Activated T-helper 2 cell treated with anti-CD3 and anti-CD28 coated beads, Interferon-gamma antibody, Interleukin-2, Interleukin-4, amounts not matched to agents 10 μg/mL and 5 μg/mL and 100 μg/mL, durations not matched to agents 14 hours and 24 hours and 36 hours (primary cell): Measurements from ENCODE around the gene ZNF655. TPM values are rescaled to one million over a fixed set of nuclear protein-coding genes. Genes with fewer than 3 reads are reported as not detected.
"Not testable (repeated sequence)": the region's sequence is repeated elsewhere in the genome, so short reads cannot be mapped to it uniquely, and the experiment has no call there.

Source experiments
- DNase-seq: peaks from one replicate; pipeline ENCODE4 v3.0.0; 2021; ENCODE audit warnings: low spot score
- H3K27ac Mint-ChIP-seq: one replicate; pipeline ENCODE4 v1.8.0; 2021; ENCODE audit warnings: mixed read lengths
- H3K27me3 Mint-ChIP-seq: one replicate; pipeline ENCODE4 v1.8.0; 2021; ENCODE audit warnings: low read depth, mixed read lengths
- H3K36me3 Mint-ChIP-seq: one replicate; pipeline ENCODE4 v1.8.0; 2021; ENCODE audit warnings: low read depth, mixed read lengths
- H3K4me1 Mint-ChIP-seq: one replicate; pipeline ENCODE4 v1.8.0; 2021; ENCODE audit warnings: low read depth, mixed read lengths
- H3K4me3 Mint-ChIP-seq: one replicate; pipeline ENCODE4 v1.8.0; 2021; ENCODE audit warnings: low read depth, mild to moderate bottlenecking, moderate library complexity, mixed read lengths
- H3K9me3 Mint-ChIP-seq: one replicate; pipeline ENCODE4 v1.8.0; 2021; ENCODE audit warnings: mixed read lengths
- intact Hi-C: fragments of 100-400 bp; cut with micrococcal nuclease; formaldehyde crosslinking; loops from one replicate; pipeline ENCODE4 v1.15.1; 2023
- total RNA-seq: library from RNA; stranded (reverse); gene quantifications from 2 replicates; pipeline ENCODE4 v1.2.3, GENCODE V29; 2022

ZNF655 gene, protein sequence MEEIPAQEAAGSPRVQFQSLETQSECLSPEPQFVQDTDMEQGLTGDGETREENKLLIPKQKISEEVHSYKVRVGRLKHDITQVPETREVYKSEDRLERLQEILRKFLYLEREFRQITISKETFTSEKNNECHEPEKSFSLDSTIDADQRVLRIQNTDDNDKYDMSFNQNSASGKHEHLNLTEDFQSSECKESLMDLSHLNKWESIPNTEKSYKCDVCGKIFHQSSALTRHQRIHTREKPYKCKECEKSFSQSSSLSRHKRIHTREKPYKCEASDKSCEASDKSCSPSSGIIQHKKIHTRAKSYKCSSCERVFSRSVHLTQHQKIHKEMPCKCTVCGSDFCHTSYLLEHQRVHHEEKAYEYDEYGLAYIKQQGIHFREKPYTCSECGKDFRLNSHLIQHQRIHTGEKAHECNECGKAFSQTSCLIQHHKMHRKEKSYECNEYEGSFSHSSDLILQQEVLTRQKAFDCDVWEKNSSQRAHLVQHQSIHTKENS
- 68.3 and 72.8 TPM in 2 replicates for total RNA-seq

DNA sequence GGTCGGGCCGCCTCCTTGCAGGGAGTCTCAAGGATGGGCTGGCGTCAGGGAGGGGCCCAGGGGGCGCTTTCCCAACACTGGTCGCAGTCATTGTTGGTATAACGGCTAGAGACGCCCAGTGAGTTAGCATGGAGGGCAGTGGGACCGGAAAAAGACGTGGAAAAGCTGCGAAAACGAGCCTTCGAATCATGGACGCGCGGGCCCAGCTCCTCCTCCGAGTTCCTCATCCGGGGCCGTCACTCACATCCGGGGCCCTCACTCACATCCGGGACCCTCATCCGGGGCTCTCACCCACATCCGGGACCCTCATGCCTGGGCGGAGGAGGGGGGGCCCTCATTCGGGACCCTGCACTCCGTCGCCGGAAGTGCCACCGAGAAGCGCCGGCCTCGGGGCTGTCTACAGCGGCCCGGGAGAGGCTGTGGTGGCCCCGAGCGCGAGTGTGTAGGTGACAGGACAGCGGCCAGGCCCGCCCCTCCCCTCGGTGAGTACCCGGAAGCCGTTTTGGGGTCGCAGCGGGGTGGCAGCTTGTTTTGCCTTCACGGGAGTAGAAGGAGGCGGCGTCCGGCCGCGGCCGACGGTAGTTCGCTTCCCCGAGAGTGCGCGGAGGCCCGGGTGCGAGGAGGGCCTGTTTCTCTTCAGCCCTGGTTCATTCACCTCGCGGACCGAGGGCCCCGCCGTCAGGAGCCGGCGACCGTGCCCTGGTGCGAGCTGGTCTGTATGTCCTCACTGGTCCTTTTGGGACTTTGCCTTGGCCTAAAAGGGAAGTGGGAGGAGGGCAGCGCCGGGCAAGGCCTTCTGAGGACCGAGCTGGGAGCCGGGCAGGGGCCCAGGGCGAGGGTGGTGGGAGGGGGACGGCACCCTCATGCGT is at the start of gene ZNF655:
Gene ZNF655, plus strand, starts transcription at position 337 of the 869 bp plus-strand sequence. CDS start 1,918 bp downstream, outside the sequence.
- intact Hi-C loops = loop anchor here (2.0 kb wide), 1 partner anchor 58 kb away; the partner anchor contains the start of gene ZSCAN25
- Mint-ChIP-seq H3K4me3 (peak within 1 kb of the TSS; percentile 100), H3K36me3 (peaks cover 71% of the 10 kb centered on the region), H3K9me3 (no peaks in the 10 kb centered on the region), H3K27me3 (no peaks in the 10 kb centered on the region), H3K27ac (peak within 1 kb of the TSS; percentile 98), H3K4me1 (peaks cover 37% of the 10 kb centered on the region)
- peak; percentile 87 for DNase-seq

DNA sequence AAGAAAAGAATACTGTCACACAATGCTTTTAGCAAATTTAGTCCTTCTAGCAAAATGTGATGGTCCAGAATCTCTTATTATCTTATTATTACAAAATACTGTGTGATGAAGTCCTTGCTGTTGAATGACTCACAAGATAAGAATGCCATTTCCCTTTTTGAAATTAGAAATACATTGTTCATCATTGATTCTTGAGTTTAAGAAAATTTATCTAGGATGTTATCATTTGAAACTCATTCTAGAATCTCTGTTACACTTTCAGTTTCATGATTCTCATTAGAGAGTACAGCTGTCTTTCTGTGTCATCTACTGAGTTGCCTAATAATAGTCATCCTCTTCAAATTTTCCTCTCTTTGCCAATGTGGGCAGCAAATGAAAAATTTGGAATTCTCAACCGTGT is 44.4 kb upstream of the ZNF655 start:
- Mint-ChIP-seq H3K4me3 (no peak overlapping the region), H3K27me3 (no peaks in the 10 kb centered on the region), H3K36me3 (peaks cover 51% of the 10 kb centered on the region), H3K9me3 (no peaks in the 10 kb centered on the region), H3K27ac (no peak overlapping the region), H3K4me1 (peaks cover 8% of the 10 kb centered on the region)
- no peak for DNase-seq
- intact Hi-C loops = no loop called here

DNA sequence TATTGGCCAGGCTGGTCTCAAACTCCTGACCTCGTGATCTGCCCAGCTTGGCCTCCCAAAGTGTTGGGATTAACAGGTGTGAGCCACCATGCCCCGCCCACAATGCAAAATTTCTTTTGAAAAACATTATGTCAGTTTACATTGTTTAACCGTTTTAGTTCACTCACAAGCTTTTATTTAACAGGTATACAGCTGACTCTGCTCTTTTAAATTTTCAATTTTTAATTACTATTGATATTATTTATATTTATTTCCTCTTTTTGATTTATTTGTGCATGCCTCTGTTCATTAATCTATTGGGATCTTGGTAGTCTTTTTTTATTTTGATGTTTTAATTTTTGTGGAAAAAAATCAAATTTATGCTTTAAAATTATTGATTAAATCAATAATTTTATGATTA is 37.0 kb upstream of the ZNF655 start:
- Mint-ChIP-seq H3K27me3 (no peaks in the 10 kb centered on the region), H3K9me3 (peaks cover 9% of the 10 kb centered on the region), H3K27ac (no peak overlapping the region), H3K4me3 (no peak overlapping the region), H3K36me3 (peaks cover 59% of the 10 kb centered on the region), H3K4me1 (no peaks in the 10 kb centered on the region)
- intact Hi-C loops = no loop called here
- DNase-seq = no peak

DNA sequence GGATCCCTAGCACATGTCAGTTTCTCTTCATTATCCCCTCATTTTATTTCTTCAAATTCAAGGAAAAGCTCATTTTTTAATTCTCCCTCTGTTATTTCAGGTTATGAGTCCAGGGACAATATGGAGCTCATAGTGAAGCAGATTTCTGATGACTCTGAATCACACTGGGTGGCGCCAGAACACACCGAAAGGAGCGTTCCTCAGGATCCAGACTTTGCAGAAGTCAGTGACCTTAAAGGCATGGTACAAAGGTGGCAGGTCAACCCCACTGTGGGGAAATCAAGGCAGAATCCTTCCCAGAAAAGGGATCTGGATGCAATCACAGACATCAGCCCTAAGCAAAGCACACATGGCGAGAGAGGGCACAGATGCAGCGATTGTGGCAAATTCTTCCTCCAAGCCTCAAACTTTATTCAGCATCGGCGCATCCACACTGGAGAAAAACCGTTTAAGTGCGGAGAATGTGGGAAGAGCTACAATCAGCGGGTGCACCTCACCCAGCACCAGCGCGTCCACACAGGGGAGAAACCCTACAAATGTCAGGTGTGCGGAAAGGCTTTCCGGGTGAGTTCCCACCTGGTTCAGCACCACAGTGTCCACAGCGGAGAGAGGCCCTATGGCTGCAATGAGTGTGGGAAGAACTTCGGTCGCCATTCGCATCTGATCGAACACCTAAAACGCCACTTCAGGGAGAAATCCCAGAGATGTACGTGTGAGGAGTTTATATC is 32.6 kb upstream of the ZNF655 start:
- Mint-ChIP-seq H3K27ac (no peak overlapping the region), H3K27me3 (no peaks in the 10 kb centered on the region), H3K4me1 (no peaks in the 10 kb centered on the region), H3K4me3 (no peak overlapping the region), H3K9me3 (peaks cover 41% of the 10 kb centered on the region), H3K36me3 (peaks cover 75% of the 10 kb centered on the region)
- no peak for DNase-seq
- intact Hi-C loops = no loop called here

DNA sequence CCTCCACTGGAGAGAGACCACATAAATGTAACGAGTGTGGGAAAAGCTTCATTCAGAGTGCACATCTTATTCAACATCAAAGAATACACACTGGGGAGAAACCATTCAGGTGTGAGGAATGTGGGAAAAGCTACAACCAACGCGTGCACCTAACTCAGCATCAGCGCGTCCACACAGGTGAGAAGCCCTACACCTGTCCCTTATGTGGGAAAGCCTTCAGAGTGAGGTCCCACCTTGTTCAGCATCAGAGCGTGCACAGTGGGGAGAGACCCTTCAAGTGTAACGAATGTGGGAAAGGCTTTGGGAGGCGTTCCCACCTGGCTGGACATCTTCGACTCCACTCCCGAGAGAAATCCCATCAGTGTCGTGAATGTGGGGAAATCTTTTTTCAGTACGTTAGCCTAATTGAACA is 27.1 kb upstream of the ZNF655 start:
- peaks cover 81% of the 10 kb centered on the region for H3K36me3 Mint-ChIP-seq
- peaks cover 76% of the 10 kb centered on the region for H3K9me3 Mint-ChIP-seq
- no peaks in the 10 kb centered on the region for H3K4me1 Mint-ChIP-seq
- H3K4me3 Mint-ChIP-seq = no peak overlapping the region
- no peak overlapping the region for H3K27ac Mint-ChIP-seq
- intact Hi-C loops = no loop called here
- H3K27me3 Mint-ChIP-seq = no peaks in the 10 kb centered on the region
- no peak for DNase-seq

DNA sequence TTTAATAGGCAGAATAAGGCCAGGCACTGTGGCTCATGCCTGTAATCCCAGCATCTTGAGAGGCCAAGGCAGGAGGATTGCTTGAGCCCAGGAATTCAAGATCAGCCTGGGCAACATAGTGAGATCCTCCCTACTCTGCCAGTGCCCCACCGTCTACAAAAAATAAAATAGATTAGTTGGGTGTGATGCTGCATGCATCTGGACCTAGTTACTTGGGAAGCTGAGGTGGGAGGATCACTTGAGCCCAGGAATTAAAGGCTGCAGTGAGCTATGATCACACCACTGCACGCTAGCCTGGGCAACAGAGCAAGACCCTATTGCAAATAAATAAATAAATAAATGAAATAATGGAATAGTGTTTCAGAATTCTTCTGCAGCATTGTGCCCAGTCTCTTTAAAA is 22.8 kb upstream of the ZNF655 start:
- H3K27me3 Mint-ChIP-seq = no peaks in the 10 kb centered on the region
- DNase-seq = no peak
- no peaks in the 10 kb centered on the region for H3K4me1 Mint-ChIP-seq
- intact Hi-C loops = no loop called here
- no peak overlapping the region for H3K27ac Mint-ChIP-seq
- H3K9me3 Mint-ChIP-seq = peaks cover 68% of the 10 kb centered on the region
- peaks cover 39% of the 10 kb centered on the region for H3K36me3 Mint-ChIP-seq
- H3K4me3 Mint-ChIP-seq = no peak overlapping the region

DNA sequence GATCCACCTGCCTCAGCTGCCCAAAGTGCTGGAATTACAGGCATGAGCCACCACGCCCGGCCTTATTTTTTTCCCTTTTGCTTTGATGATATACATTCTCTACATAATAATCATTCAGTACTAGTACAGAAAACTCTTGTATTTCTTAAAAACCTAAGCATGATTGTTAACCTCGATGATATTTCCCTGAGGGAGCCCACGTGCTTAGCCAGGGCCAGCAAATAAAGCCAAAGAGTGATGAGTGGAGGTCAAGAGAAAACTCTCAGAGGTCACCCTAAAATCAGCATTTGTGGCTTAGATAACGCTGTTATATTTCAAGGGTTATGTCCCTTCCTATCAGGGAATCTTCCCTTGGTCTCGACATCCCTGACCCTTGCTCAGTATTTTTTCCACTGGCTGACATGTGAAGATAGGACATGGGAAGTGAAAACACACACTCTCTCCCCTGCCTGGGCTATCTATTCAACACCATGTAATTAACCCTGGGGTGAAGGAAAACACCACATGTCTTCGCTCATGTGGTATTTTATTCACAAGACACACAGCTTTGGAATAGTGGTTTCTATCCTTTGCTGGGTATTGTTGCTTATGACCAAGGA is 19.1 kb upstream of the ZNF655 start:
- Mint-ChIP-seq H3K9me3 (peaks cover 54% of the 10 kb centered on the region), H3K4me3 (no peak overlapping the region)

DNA sequence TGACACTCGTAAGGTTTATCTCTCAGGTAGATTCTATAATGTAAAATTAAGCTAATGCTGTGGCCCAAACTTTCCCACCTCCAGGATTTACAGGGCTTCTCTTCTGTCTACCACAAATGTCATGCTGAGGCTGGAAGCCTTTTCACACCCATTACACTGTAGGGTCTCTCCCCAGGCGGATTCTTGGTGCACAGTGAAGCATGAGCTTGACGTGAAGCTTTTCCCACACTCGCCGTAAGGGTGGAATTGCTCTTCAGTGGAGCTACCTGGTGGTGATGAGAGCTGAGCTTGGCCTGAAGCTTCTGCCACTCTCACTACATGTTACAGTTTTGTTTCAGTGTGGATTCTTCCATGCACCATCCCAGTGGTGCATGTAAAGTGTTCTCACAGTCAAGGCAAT is 17.9 kb upstream of the ZNF655 start:
- H3K36me3 Mint-ChIP-seq = peaks cover 15% of the 10 kb centered on the region
- no peaks in the 10 kb centered on the region for H3K4me1 Mint-ChIP-seq
- no peaks in the 10 kb centered on the region for H3K27me3 Mint-ChIP-seq
- no peak for DNase-seq
- no peak overlapping the region for H3K4me3 Mint-ChIP-seq
- H3K27ac Mint-ChIP-seq = no peak overlapping the region
- intact Hi-C loops = no loop called here
- H3K9me3 Mint-ChIP-seq = peaks cover 53% of the 10 kb centered on the region

More for the DNA sequence above, 19.1 kb upstream of the ZNF655 start:
- H3K27ac Mint-ChIP-seq = no peak overlapping the region
- intact Hi-C loops = no loop called here
- DNase-seq = no peak
- H3K4me1 Mint-ChIP-seq = no peaks in the 10 kb centered on the region
- H3K27me3 Mint-ChIP-seq = no peaks in the 10 kb centered on the region
- H3K36me3 Mint-ChIP-seq = peaks cover 16% of the 10 kb centered on the region

DNA sequence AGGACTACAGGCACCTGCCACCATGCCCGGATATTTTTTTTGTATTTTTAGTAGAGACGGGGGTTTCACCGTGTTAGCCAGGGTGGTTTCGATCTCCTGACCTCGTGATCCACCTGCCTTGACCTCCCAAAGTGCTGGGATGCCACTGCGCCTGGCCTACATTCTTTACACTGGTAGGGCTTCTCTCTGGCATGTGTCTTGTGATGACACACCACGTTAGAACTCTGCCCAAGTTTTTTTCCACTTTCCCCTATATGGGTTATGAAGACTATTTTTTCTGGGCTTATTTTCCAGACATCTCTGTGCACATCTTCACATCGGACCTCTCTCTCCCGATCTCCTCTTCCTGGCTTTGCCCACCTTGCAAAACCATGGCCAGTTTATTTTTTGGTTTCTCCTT is 17.2 kb upstream of the ZNF655 start:
- no peak overlapping the region for H3K4me3 Mint-ChIP-seq
- peaks cover 48% of the 10 kb centered on the region for H3K9me3 Mint-ChIP-seq
- DNase-seq = no peak
- intact Hi-C loops = no loop called here
- H3K27me3 Mint-ChIP-seq = no peaks in the 10 kb centered on the region
- no peak overlapping the region for H3K27ac Mint-ChIP-seq
- H3K4me1 Mint-ChIP-seq = no peaks in the 10 kb centered on the region
- H3K36me3 Mint-ChIP-seq = peaks cover 15% of the 10 kb centered on the region

DNA sequence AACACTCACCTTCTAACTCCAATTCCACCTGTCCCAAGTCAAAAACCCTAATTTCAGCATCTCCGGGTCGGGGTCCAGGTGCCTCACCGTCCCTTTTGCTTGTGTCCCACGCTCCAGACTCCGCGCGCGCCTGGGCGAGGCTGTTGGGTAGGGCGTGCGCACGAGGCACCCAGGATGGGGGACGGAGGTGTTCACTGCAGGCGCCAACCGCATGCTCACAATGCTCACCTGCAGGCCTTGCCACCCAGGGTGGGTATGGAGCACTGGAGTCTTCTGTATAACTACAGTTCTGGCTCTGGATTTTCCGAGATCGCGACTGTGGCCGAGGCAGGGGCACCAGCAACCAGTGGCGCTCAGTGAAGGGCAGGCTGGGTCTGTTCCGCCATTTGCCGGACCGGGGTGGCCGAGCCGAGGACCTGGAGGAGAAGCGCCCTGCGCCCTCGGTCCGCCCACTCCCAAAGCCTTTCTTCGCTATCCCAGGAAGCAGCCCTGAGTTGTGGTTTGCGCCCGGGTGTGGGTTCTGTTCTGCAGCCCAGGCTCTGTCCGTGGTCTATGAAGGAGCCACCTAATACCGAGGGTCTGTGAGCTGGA is 15.3 kb upstream of the ZNF655 start:
- Mint-ChIP-seq H3K9me3 (peaks cover 49% of the 10 kb centered on the region), H3K4me3 (no peak overlapping the region), H3K4me1 (no peaks in the 10 kb centered on the region), H3K27ac (no peak overlapping the region), H3K36me3 (peaks cover 33% of the 10 kb centered on the region), H3K27me3 (no peaks in the 10 kb centered on the region)
- DNase-seq = no peak
- intact Hi-C loops = no loop called here

DNA sequence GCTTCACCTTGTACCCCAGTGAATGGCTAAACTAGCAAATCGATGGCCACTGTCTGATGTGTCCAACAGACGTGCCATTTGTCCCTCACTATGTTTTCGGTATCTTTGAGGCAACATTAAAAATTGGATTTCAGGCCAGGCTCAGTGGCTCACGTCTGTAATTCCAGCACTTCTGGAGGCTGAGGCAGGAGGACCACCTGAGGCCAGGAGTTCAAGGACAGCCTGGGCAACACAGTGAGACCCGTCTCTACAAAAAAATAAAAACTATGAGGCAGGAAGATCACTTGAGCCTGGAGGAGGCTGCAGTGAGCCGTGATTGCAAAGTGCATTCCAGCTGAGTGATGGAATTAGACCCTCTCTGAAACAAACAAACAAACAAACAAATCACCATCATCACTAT is 14.5 kb upstream of the ZNF655 start:
- peaks cover 40% of the 10 kb centered on the region for H3K36me3 Mint-ChIP-seq
- no peaks in the 10 kb centered on the region for H3K4me1 Mint-ChIP-seq
- H3K27ac Mint-ChIP-seq = no peak overlapping the region
- no peaks in the 10 kb centered on the region for H3K27me3 Mint-ChIP-seq
- DNase-seq = no peak
- H3K4me3 Mint-ChIP-seq = no peak overlapping the region
- intact Hi-C loops = no loop called here
- peaks cover 47% of the 10 kb centered on the region for H3K9me3 Mint-ChIP-seq

DNA sequence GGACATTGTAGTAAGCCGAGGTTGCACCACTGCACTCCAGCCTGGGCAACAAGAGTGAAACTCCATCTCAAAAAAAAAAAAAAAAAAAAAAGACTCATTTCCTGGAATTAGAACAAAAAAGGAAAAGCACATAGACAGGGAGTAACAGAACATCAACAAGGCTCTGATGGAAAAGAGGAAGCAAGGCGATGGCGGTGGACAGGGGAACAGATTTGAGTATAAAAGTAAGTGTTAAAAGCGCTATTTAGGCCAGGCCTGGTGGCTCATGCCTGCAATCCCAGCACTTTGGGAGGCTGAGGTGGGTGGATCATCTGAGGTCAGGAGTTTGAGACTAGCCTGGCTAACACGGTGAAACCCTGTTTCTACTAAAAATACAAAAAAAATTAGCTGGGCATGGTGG is 13.1 kb upstream of the ZNF655 start:
- H3K9me3 Mint-ChIP-seq = peaks cover 50% of the 10 kb centered on the region
- H3K4me3 Mint-ChIP-seq, DNase-seq, H3K27me3 Mint-ChIP-seq, intact Hi-C loops, H3K4me1 Mint-ChIP-seq, H3K27ac Mint-ChIP-seq: not testable (repeated sequence)
- peaks cover 49% of the 10 kb centered on the region for H3K36me3 Mint-ChIP-seq
